Aortic smooth muscle cell (primary cell): ENCODE measurements around the gene MEDAG. TPM values are rescaled to one million over a fixed set of nuclear protein-coding genes. Genes with fewer than 3 reads are reported as not detected.

Source experiments
- total RNA-seq: library from RNA; depleted of rRNA; stranded (reverse); fragments of >200 nt; gene quantifications from 2 replicates; pipeline ENCODE4 v1.2.3, GENCODE V29; 2014

MEDAG gene
- 76.6 and 183 TPM in 2 replicates for total RNA-seq

DNA sequence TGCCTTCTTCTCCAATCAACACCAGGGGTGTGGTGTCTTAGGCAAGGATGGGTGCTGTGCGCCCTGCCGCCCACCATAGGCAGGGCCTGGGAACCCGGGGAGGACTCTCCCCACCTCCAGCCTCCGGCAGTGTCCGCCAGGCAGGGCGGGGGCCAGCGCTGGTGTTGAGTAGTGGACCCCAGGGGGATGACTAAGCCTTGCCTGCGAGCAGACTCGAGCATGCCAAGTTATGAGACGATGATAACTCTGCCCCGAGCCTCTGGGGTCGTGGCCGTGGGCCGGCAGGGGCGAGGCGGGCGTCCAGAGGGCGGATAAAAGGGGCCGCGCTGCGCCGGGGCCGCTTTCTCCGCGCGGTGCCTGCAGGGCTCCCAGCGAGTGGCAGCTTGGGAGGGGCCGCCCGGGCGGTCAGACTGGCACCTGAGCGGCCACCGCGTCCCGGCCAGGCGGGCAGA, at the start of gene MEDAG:
Gene MEDAG, plus strand, starts transcription at position 340 of the 452 bp plus-strand sequence. CDS start 245 bp downstream, outside the sequence.

DNA sequence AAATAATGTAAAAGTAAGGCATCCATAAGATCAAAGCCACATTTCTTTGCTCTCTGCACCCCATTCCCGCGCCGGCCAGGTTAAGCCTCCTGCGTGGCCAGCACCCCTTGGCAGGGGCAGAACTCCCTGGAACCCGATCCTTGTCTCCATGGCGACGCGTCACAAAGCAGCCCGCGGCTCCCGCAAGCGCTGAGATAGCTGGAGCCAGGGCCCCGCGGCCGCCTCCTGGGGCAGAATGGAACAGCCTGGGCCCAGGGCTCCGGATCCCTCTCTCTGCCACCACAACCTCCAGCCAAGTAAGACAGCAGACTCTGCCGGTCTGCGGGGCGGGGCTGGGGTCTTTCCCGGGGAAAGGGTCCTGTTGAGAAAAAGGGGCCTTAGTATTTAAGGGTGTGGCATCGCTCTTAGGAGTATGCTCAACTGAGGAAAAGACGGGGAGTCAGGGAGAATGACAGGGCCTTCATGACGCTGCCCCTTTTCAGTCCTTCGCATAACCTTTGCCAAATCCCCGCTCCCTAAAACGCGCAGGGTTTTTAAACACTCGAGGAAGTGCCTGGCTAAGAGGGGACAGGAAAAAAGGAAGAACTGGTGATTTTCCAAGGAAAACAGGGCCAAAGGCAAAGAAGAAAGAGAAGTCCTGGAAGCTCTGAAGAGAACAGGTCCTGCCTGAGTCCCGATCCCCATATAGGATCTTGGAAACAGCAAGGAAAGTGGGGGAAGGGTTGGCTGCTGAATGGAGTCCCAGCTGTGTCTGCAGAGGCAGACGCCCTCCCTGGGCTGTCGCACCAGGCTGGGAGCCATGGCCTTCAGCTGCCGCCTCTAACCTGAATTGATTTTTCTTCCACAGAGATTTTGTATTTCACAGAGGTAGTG, 26.6 kb downstream of the MEDAG start, which contains the start of gene TEX26:
Gene TEX26, plus strand, starts transcription at position 176 of the 873 bp plus-strand sequence. Its CDS starts 60 bp downstream, at position 236.

Other genes with a start within 250 kb of the MEDAG start
- gene ALOX5AP, start 170.7 kb upstream of the MEDAG start, total RNA-seq = not detected in 2 replicates
- 0.25 TPM in 1 of 2 replicates, not detected in the other for gene TEX26, start 26.4 kb downstream of the MEDAG start, total RNA-seq